Activated CD4-positive, alpha-beta T cell treated with anti-CD3 and anti-CD28 coated beads, Interleukin-2, amount 50 U/mL, for 24 hours (primary cell): ENCODE measurements around the gene ZBTB7C.

Source experiments
- DNase-seq, 2 donors: peaks; one replicate each; pipeline ENCODE4 v3.0.0-alpha.2; 2020; ENCODE audit warnings: low read depth in 1 of 2, low spot score in 1 of 2

Gene ZBTB7C

DNA sequence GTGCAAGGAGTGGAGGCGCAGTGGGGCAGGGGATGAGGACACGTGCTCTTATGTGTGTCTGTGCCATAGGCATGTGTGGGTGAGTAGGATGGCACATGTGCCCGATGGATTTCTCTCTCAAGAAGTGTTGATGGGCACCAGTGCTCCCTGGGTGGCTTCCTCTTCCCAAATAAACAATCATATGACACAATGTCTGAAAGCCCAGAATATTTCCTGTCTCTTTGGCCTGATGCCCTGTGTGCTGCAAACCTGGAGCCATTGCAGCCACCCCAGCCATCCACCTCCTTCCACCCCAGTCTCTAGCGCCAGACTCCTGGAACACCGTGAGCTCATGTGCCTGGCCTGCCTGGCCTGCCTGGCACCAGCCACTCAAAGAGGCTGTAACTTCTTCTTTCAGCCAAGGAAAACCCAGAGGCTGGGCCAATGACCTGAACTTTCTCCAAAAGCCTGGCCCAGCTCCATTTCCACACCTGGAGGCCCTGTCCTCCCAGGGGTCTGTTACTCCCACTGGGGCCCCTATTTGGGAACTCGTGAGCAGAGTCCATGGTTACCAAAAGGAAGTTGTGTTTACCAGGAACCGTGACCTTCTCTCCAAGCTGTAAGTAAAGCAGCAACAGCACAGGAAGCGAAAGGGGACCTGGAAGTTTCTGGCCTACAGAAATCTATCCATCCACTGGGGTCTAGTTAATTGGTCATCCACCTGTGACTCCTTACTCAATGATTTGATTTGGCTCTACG is 9.5 kb upstream of the ZBTB7C start:
- no peak for DNase-seq

DNA sequence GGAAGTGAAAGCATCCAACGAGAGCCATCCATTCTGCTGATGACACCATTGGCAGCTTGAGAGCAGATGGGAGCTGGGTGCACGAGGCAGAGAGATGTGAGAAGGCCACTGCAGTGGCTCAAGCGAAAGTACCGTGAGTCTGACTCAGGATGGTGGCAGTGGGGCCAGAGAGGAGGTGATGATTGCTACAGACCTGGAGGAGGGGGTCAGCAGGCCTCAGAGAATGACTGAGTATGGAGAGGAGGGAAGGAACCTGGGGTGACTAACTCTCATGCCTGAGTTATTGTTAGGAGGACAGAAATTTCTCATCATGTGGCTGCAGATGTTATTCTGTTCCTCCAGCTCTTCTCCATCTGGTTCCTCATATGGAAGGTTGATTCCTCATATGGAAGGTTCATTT is 8.8 kb upstream of the ZBTB7C start:
- DNase-seq, result no peak

DNA sequence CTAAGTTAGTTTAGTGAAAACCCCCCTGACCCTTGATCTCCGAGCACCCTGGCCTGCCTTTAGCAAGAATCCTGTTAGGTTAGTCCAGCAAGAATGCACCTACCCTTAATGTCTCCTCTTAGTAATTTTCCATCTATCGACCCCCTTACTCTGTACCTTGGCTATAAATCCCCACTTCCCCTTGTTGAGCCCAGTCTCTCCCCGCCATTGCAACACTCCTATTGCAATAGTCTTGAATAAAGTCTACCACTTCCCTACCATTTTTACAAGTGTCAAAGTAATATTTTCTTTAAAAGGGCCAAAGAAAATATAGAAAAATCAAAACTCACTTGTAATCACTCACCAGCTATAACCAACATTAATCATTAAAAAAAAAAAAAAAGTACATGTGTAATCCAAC is 4.2 kb upstream of the ZBTB7C start:
- no peak for DNase-seq

DNA sequence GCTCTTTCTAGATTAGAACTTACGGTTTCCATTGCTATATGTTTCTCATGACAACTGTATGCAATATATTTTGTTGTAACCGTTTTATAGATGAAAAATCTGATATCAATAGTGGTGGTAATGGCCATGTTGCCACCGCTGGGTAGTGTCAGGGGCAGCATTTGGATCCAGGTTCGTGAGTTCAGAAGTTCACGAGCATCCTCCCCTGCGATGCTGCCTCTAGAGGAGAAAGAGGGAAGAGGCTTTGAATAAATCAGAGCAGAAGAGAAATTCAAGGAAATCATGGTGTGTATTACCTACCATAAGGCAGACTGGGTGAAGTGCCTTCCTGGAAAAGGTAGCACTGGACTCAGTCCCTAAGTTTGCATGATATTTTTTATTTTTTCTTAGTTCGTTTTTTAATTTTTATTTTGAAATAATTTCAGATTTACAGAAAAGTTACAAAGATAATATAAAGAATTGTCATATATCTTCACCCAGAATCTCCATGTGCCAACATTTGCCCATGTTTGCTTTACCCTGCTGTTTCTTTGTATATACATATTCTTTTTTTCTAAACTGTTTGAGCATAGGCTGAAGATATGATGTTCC is 3.3 kb upstream of the ZBTB7C start:
- DNase-seq, result no peak

DNA sequence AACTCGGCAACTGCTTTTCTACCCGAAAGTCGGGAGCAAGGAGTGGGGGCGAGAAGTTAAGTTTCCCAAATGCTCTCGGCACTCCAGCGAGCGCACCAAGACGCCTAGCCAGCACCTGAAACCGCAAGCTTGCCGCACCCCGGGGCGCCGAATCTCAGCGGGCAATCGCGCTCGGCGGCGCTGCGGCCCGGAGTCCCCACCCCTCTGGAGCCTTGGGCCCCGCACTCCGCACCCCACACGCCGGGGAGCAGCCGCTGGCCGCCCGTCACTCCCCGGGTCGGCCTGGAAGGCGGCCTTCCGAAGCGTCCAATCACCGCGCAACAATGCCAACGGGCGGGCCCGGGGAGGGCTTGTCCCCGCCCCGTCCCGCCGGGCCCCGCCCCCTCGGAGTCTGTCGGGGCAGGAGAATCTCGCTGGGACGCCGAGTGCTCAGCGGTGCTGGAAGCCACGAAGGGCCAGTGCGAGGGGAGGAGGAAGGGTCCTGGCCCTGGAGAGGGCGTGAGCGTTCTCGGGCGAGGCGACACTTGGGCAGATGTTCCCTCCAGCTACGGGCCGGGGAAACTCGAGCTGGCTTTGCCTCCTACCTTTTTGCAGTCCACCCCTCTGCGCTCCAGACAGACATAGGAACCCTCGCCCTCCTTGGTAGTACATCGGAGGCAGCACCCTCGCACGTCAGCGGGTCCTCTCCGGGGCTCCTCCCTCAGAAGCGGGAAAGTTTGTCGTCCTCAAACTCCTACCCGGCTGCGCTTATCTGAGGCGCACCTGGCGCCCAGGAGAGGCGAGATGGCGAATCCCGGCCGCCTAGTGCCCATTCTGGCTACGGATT is 1.1 kb upstream of the ZBTB7C start:
- peak; percentile 39 to 63 for DNase-seq

DNA sequence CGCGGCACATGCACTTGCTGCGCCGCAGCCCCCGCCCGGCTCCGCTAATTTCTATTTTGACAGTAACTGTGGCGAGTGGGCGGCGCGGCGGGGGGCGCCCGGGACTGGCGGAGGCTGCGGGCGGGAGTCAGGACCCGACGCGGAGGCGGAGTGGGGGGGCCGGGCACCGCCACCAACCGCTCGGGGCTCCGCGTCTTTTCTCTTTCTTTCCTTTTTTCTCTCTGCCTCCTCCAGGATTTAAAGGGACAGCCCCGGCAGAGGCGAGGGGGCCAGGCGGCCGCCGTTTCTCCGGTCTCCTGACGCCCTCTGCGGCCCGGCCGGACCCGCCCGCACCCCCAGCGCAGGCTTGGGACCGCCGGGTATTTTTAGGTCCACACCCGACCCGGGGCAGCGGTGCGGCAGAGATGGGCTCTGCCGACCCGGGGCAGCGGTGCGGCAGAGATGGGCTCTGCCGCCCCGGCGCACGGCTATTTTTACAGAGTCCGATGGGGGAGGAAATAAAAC is 460 bp upstream of the ZBTB7C start:
- DNase-seq, result no peak

DNA sequence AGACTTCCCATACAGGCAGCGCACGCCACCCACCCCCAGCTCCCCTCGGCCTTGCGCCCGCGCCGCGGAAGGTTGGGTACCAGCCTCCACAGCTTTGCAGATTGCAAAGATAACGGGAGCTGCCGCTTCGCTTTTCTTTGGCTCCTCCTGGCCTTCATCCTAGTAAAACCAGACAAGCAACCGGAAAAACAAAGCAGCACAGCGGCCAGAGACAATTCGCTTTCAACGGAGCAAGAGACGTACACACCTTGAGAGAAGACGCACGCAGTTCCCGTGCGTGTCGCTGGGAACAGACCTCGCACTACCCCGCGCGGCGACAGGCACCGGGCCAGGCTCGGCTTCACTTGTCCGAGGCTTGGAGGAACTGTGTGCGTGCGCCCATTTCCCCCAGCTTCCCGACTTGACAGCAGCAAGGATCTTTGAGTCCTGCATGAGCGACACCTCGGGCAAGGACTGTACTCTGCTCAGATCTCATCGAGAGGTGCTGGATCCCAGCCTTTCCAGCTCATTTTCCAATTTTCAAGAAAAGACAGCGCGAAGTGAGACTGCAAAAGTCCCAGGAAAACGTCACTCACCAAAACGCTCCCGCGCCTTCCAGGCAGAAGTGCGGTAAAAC is 964 bp downstream of the ZBTB7C start:
- no peak for DNase-seq

DNA sequence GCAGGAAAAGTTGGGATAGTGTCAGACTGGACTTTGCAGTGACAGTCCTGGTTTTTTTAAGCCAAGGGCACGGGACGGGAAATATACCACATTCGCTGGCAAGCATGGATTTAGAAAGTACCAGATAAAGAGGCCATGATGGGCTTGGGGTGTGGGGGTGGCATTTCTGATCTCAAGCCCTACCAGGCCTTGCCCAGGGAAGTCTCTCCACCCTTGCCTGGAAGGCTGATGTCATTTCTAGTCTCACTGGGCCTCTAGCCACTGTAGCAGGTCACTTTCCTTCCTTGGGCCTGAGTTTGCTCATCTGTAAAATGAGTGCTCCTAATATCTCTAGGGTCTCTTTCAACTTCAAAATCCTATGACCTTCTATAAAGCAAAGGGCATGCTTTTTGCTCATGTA is 1.8 kb downstream of the ZBTB7C start:
- DNase-seq, result no peak

DNA sequence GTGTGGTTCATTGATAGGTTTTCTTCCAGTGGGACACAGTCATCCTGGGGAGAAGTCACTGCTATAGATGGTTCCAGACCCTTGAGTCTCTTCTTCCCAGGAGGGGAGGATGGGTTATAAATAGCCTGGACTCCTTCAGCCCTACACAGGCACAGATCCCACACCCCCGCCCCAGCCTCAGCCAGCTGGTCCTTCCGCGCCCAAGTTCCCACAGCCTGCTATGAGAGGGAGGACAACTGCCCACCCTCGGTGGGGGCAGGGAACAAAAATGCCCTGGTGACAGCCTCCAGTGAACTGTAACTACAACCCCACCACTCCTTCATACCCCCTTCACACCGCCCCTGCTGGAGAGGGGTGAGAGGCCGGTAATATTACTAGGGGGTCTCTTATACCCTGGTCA is 3.2 kb downstream of the ZBTB7C start:
- no peak for DNase-seq

DNA sequence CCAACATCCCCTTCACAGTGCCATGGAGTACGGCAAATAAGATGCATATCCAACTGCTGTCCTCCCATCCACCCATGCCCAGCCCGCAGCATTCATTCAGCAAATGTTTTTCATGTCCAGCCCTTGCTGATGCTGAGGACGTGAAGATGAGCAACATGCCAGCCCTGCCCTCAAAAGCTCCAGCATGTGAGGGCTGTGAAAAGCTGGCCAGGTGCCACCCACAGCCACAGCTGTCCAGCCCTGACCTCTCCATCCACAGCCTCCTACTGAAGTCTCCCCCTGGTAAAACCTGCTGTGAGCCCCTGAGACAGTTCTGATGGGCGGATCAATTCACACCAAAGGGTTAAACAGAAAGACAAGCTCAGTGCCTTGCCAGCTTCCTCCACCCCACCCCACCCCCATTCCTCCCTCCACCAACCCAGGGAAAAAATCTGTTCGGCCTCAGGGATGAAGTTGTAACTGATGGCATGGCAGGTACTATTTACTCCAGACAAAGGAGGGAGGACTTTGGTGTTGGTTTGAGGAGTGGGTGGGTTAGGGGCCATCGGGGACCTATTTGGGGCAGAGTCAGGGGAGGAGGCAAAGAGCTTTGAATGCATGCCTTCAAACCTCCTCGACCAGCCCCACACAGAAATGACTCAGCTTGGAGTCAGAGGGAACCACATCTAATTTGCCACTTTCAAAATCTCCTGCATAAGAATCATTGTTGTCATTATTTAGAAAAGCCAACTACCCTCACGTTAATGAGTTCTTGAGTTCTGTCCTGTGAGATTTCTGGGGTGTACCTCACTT is 4.3 kb downstream of the ZBTB7C start:
- no peak for DNase-seq

DNA sequence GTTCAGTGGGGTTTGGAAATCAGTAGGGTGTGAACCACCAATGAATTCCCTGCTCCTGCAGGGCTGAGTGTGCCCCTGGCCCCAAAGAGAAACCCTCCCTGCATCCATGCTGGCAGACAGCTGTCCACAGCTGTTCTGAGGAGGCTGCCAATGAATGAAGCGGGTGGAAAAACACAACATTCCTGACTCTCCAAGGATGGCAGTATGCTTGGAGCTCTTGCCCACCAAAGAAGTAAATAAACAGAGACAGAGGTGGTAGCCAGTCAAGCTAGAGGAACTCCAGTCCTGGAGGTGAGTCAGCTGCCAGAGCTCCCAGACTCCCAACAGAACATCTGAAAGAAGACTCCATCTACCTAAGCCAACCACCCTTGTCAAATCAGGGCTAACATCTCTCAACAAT is 6.2 kb downstream of the ZBTB7C start:
- no peak for DNase-seq

DNA sequence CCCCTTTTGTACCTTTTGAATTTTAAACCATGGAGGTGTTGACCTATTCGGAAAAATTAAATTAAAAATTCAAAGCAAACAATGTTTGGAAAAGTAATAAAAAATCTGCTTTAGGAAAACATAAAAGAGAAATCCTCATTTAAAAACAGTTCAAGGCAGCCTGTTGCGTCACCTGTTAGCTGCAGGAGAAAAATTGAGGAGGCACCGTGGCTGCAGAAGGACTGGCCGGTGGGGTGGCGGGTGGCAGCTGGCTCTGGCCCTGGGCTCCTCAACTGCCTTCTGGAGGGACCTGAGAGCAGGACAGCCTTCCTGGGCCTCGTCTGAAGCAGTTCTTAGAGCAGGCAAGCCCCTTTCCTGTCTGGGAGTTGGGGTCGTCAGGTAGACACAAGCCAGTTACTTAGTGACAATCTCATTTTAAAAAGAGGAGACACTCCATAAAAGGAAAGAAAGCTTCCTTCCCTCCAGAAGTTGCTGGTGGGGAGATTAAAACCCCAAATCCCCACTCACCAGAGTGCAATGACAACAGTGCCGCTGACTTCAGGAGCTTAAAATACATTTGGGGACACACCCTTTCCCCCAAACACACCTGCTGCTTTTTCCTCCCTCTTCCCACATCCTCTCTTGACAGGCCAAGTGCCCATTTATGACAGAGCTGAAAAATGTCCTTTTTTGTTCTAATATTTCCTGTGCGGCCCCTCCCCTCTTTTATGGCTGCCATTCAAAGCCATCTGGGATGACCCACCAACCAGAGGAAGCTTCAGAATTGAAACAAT is 9.7 kb downstream of the ZBTB7C start:
- DNase-seq, result no peak

DNA sequence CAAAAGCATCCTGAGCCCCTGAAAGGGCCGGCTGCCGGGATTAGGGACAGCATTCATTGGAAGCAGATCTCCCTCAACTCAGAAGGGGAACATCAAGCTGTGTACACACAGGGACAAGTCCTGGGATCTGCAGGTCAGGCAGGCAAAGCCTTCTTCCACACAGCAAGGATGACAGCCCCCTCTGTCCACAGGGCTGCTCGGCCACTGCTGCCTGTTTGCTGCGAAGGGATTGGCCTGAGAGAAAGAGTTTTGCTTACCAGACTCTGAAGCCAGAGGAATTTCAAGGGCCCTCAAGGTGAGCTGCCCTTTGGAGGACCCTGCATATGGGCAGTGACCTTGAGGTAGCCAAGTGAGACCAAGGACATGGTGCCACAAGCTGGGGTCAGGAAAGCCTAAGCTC is 11.1 kb downstream of the ZBTB7C start:
- DNase-seq, result no peak

DNA sequence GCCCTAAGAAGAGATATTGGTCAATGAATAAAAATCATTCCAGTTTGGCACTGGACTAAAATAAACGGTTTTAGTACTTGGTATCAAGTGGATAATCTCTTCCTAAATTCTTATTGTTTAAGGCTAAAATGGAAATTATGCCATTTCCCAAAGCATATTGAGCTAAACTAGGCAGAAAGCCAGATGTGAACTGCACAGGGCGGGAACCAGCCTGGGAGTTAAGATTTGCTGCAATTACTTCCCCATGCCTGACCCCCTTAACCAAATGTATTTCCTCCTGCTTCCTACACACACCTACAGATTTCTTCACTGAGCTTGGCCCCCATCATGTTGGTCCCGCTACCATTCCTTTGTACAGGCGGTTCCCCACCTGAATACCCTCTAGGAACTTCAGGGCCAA is 12.2 kb downstream of the ZBTB7C start:
- DNase-seq, result no peak

DNA sequence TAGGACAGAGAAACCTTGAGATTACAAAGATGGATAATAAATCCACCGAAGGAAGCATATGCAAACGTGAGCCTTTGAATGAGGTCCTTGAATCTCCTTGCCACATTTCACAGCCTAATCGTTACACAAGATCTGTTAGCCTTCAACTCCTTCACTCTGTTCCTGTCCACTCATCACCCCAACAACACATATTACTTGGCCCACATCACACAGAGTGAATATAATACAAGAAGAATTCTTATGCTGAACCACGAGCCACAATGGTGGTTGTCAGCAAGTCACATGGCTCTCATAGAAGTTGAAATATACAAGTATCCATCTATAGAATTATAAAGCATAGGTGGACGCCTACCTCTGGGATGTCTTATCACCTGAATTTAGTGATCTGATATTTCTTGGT is 12.6 kb downstream of the ZBTB7C start:
- no peak for DNase-seq

DNA sequence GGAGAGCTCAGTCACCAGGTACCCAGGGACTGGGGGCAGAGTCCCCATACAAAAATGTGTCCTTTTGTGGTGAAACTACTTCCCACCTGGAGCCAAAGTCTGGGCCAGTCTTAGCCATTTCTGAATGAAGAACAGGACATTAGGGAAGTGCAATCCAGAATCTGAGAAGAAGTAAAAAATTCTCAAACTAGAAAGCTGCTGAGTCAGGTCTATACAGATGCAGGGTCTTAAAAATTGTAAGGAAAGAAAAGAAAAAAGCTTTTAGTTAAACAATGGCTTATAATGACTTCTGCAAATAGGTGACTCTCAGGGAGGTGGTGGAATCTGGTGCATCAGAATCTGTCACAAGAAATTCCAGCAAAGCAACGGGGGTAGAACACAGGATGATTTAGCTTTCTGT is 13.5 kb downstream of the ZBTB7C start:
- no peak for DNase-seq

DNA sequence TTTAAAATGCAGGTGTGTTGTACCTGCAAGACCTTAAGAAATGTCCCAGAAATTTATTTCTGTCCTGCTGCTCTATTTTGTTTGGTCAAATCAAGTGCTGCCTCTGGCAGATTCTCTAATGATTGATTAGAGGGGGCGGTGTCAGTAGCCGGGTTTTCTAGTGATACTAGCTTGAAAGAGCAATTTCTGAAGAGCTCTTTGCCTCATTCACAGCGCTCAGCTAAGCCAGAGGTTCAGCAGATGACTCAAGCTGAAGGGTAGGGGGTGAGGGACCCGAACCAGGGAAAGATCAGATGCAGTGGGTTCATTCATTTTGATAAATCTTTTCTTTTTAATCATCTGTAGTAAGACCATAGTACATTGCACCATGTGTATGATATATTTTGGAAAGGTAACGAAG is 15.0 kb downstream of the ZBTB7C start:
- DNase-seq, result no peak

DNA sequence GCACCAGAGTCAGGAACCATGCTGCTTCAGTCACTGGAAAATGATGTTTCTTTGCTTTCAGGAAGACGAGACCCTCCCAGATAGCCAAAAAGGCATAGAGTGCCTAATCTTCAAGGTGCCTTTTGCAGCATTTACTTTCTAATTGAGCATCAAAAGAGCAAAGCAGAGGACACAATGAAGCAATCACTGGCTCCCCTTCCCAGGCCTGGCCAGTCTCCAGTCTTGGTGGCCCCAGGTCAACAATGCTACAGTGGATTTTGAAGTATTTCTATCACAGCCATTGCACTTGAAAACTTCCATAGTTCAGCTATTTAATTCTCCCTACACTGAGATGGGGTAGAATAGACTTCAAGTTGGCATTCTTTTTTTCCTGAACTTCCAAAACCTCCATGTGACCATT is 15.4 kb downstream of the ZBTB7C start:
- DNase-seq, result no peak

DNA sequence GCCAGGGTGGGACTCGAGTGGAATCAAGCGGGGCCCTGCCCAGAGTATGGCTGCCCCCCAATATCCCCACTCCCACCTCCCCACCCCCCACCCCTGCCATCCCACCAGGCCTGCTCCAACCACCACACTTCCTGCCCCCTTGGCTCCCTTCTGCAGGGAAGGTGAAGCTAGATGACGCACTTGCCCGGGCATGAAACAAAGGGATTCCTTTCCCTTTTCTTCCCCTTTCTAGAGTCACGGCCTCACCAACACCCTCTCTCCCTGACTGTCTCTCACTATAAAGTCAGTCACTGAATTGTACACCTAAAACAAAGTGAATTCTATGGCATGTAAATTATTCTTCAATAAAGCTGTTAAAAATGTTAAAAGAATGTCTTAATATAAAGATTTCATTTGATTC is 16.0 kb downstream of the ZBTB7C start:
- DNase-seq, result no peak

DNA sequence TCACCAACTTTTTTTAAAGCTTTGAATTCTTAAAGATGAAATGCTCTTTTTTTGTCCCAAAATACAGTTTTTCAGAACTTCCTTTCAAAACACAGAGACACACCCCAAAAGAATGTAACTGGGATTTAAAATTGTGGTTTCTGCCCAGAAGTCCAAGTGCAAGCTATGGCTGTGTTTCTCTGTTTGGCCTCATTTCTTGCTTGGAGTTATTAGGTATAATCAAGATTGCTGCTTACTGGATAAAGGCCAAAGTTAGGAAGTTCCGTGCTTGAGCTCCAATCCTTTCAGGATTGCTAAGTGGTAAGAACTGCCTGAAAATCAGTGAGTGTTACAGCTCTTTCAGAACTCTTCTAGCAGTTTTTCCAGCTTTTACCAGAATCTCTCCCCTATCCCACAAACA is 16.9 kb downstream of the ZBTB7C start:
- no peak for DNase-seq
